NCI-H526 (cell line): ENCODE measurements around the gene ARPP21.

Source experiments
- DNase-seq, 2 experiments: peaks; one replicate each; lab custom pipeline; 2025; lab: John Stamatoyannopoulos, UW

ARPP21 gene

GRCh38 chr3:35737527-35737926, 98.2 kb downstream of the ARPP21 start:
- no peak for DNase-seq

- no peak for DNase-seq
Measured at GRCh38 chr3:35737934-35738706, 98.8 kb downstream of the ARPP21 start.

GRCh38 chr3:35739181-35739809, 100.0 kb downstream of the ARPP21 start:
- DNase-seq: no peak

- peak; percentile 15 to 48 for DNase-seq
Measured at GRCh38 chr3:35739964-35740527, 100.7 kb downstream of the ARPP21 start.

- DNase-seq: no peak
Measured at GRCh38 chr3:35743218-35743617, 103.9 kb downstream of the ARPP21 start.

- DNase-seq: no peak
Measured at GRCh38 chr3:35744419-35744818, 105.1 kb downstream of the ARPP21 start.

GRCh38 chr3:35745351-35745750, 106.0 kb downstream of the ARPP21 start:
- DNase-seq: no peak

GRCh38 chr3:35745802-35746484, 106.6 kb downstream of the ARPP21 start:
- no peak for DNase-seq

GRCh38 chr3:35746492-35746891, 107.2 kb downstream of the ARPP21 start:
- DNase-seq: no peak

GRCh38 chr3:35748144-35748543, 108.8 kb downstream of the ARPP21 start:
- DNase-seq: no peak

- DNase-seq: no peak
Measured at GRCh38 chr3:35751207-35751606, 111.9 kb downstream of the ARPP21 start.

- DNase-seq: no peak
Measured at GRCh38 chr3:35757991-35758757, 118.8 kb downstream of the ARPP21 start.

- no peak for DNase-seq
Measured at GRCh38 chr3:35760146-35760545, 120.8 kb downstream of the ARPP21 start.

- no peak for DNase-seq
Measured at GRCh38 chr3:35761311-35761710, 122.0 kb downstream of the ARPP21 start.

GRCh38 chr3:35772381-35773015, 133.2 kb downstream of the ARPP21 start:
- no peak for DNase-seq

GRCh38 chr3:35773417-35773816, 134.1 kb downstream of the ARPP21 start:
- DNase-seq: no peak

GRCh38 chr3:35776346-35776745, 137.0 kb downstream of the ARPP21 start:
- no peak for DNase-seq

- DNase-seq: no peak
Measured at GRCh38 chr3:35777065-35777464, 137.7 kb downstream of the ARPP21 start.

- no peak for DNase-seq
Measured at GRCh38 chr3:35777563-35778554, 138.5 kb downstream of the ARPP21 start.

GRCh38 chr3:35779611-35780010, 140.3 kb downstream of the ARPP21 start:
- DNase-seq: no peak
